Neural crest cell (in vitro differentiated cells): ENCODE results near the gene KRT35. TPM values are rescaled to one million over a fixed set of nuclear protein-coding genes. Genes with fewer than 3 reads are reported as not detected.

Experiments
- DNase-seq: peaks from one replicate; pipeline ENCODE4 v3.0.0; 2021; ENCODE audit warnings: low read depth, mixed read lengths, low spot score
- H3K27ac Mint-ChIP-seq: one replicate; pipeline ENCODE4 v1.8.0; 2021; ENCODE audit warnings: mild to moderate bottlenecking, mixed read lengths; ENCODE audit not compliant: unreplicated experiment
- H3K27me3 Mint-ChIP-seq: 2 replicates; pipeline ENCODE4 v1.8.0; 2021; ENCODE audit warnings: low read depth, mild to moderate bottlenecking, mixed read lengths
- H3K36me3 Mint-ChIP-seq: 2 replicates; pipeline ENCODE4 v1.8.0; 2021; ENCODE audit warnings: low read depth, mild to moderate bottlenecking, mixed read lengths
- H3K4me1 Mint-ChIP-seq: 2 replicates; pipeline ENCODE4 v1.8.0; 2021; ENCODE audit warnings: mixed read lengths
- H3K4me3 Mint-ChIP-seq: one replicate; pipeline ENCODE4 v1.8.0; 2021; ENCODE audit warnings: mild to moderate bottlenecking, mixed read lengths
- H3K9me3 Mint-ChIP-seq: 2 replicates; pipeline ENCODE4 v1.8.0; 2021; ENCODE audit warnings: mixed read lengths
- total RNA-seq: library from RNA; stranded (reverse); gene quantifications from 2 replicates; pipeline ENCODE4 v1.2.1, GENCODE V29; 2021
- TF ChIP-seq, protein P1 (sequence below): fragments of 200-600 bp; sonication (generic); conservative IDR thresholded peaks from 2 replicates; pipeline ENCODE4 v1.5.0; 2021; ENCODE audit warnings: antibody characterized with exemption, mild to moderate bottlenecking

The KRT35 gene
- total RNA-seq, 1 donor from 2014 or later: not detected

- peaks cover 6% of the 10 kb centered on the region for H3K27me3 Mint-ChIP-seq
- peaks cover 9% of the 10 kb centered on the region for H3K9me3 Mint-ChIP-seq
- H3K27ac Mint-ChIP-seq: no peak overlapping the region
- no peak for DNase-seq
- no peak overlapping the region for H3K4me3 Mint-ChIP-seq
- H3K36me3 Mint-ChIP-seq: peaks cover 4% of the 10 kb centered on the region
- TF ChIP-seq, protein P1, sequence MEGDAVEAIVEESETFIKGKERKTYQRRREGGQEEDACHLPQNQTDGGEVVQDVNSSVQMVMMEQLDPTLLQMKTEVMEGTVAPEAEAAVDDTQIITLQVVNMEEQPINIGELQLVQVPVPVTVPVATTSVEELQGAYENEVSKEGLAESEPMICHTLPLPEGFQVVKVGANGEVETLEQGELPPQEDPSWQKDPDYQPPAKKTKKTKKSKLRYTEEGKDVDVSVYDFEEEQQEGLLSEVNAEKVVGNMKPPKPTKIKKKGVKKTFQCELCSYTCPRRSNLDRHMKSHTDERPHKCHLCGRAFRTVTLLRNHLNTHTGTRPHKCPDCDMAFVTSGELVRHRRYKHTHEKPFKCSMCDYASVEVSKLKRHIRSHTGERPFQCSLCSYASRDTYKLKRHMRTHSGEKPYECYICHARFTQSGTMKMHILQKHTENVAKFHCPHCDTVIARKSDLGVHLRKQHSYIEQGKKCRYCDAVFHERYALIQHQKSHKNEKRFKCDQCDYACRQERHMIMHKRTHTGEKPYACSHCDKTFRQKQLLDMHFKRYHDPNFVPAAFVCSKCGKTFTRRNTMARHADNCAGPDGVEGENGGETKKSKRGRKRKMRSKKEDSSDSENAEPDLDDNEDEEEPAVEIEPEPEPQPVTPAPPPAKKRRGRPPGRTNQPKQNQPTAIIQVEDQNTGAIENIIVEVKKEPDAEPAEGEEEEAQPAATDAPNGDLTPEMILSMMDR: no peak
- no peaks in the 10 kb centered on the region for H3K4me1 Mint-ChIP-seq
These were observed 31.9 kb downstream of the KRT35 start for GRCh38 chr17:41449008-41449407.

- TF ChIP-seq, protein P1: no peak
- Mint-ChIP-seq H3K4me1 (no peaks in the 10 kb centered on the region), H3K9me3 (peaks cover 9% of the 10 kb centered on the region), H3K36me3 (peaks cover 4% of the 10 kb centered on the region), H3K27ac (no peak overlapping the region), H3K4me3 (no peak overlapping the region), H3K27me3 (peaks cover 6% of the 10 kb centered on the region)
- no peak for DNase-seq
These were observed 32.4 kb downstream of the KRT35 start for GRCh38 chr17:41448506-41448905.

DNA sequence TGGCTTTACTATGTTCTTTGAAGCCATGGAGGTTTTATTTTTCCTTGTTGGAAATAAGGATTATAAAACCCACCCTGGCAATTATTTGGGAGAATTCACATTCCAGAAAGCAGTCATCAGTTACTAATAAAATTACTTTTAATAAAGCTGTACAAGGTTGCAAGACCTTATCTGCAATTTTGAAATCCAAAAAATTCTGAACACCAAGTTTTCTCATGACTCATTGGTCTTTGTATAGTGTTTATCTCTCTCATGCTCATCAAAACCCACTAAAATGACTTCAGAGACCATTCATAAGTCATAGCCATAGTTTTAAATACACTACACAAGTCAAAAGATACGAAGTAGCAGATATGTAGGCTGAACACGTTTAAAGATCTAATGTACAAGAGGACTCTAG is 34.1 kb downstream of the KRT35 start:
- peaks cover 4% of the 10 kb centered on the region for H3K36me3 Mint-ChIP-seq
- H3K27me3 Mint-ChIP-seq: peaks cover 6% of the 10 kb centered on the region
- TF ChIP-seq, protein P1: no peak
- DNase-seq: no peak
- H3K4me3 Mint-ChIP-seq: no peak overlapping the region
- H3K27ac Mint-ChIP-seq: no peak overlapping the region
- peaks cover 9% of the 10 kb centered on the region for H3K9me3 Mint-ChIP-seq
- peaks cover 8% of the 10 kb centered on the region for H3K4me1 Mint-ChIP-seq

GRCh38 chr17:41444640-41445039 is 36.3 kb downstream of the KRT35 start:
- TF ChIP-seq, protein P1: no peak
- Mint-ChIP-seq H3K4me3 (no peak overlapping the region), H3K36me3 (no peaks in the 10 kb centered on the region), H3K27ac (peak overlapping the region; percentile 84), H3K4me1 (peaks cover 8% of the 10 kb centered on the region), H3K27me3 (no peaks in the 10 kb centered on the region), H3K9me3 (peaks cover 3% of the 10 kb centered on the region)
- DNase-seq: no peak

- TF ChIP-seq, protein P1: no peak
- DNase-seq: no peak
- Mint-ChIP-seq H3K4me3 (no peak overlapping the region), H3K27me3 (no peaks in the 10 kb centered on the region), H3K4me1 (peaks cover 8% of the 10 kb centered on the region), H3K27ac (peak overlapping the region; percentile 84), H3K36me3 (no peaks in the 10 kb centered on the region), H3K9me3 (peaks cover 3% of the 10 kb centered on the region)
These were observed 36.8 kb downstream of the KRT35 start for GRCh38 chr17:41444186-41444585.

- no peak overlapping the region for H3K27ac Mint-ChIP-seq
- H3K9me3 Mint-ChIP-seq: peaks cover 3% of the 10 kb centered on the region
- DNase-seq: no peak
- H3K36me3 Mint-ChIP-seq: no peaks in the 10 kb centered on the region
- no peak overlapping the region for H3K4me3 Mint-ChIP-seq
- no peaks in the 10 kb centered on the region for H3K27me3 Mint-ChIP-seq
- H3K4me1 Mint-ChIP-seq: peaks cover 8% of the 10 kb centered on the region
- TF ChIP-seq, protein P1: no peak
These were observed 38.2 kb downstream of the KRT35 start for GRCh38 chr17:41442739-41443138.
